GM18499 (cell line): ENCODE results near the gene PRKCH.

ENCODE experiments used
- ATAC-seq: cut with Tn5 transposase; IDR thresholded peaks from one replicate; pipeline ENCODE4 v1.9.1; 2021; ENCODE audit warnings: moderate number of reproducible peaks; ENCODE audit not compliant: insufficient read depth, unreplicated experiment

Gene PRKCH

GRCh38 chr14:61502459-61503093 lies 181.2 kb downstream of the PRKCH start:
- no peak for ATAC-seq

- ATAC-seq = peak; percentile 54
Observed at GRCh38 chr14:61503167-61503801, 181.9 kb downstream of the PRKCH start.

GRCh38 chr14:61504901-61505300 lies 183.5 kb downstream of the PRKCH start:
- ATAC-seq = no peak

GRCh38 chr14:61505815-61506809 lies 184.7 kb downstream of the PRKCH start:
- no peak for ATAC-seq

- ATAC-seq = no peak
Observed at GRCh38 chr14:61508526-61508925, 187.1 kb downstream of the PRKCH start.

- ATAC-seq = no peak
Observed at GRCh38 chr14:61510736-61511557, 189.6 kb downstream of the PRKCH start.

GRCh38 chr14:61511558-61511948 lies 190.2 kb downstream of the PRKCH start:
- ATAC-seq = no peak

GRCh38 chr14:61512026-61512834 lies 190.9 kb downstream of the PRKCH start:
- ATAC-seq = no peak

GRCh38 chr14:61513986-61514830 lies 192.8 kb downstream of the PRKCH start:
- no peak for ATAC-seq

- no peak for ATAC-seq
Observed at GRCh38 chr14:61514927-61515326, 193.5 kb downstream of the PRKCH start.

- ATAC-seq = no peak
Observed at GRCh38 chr14:61515436-61516117, 194.2 kb downstream of the PRKCH start.

GRCh38 chr14:61516118-61516743 lies 194.9 kb downstream of the PRKCH start:
- no peak for ATAC-seq

GRCh38 chr14:61516964-61517653 lies 195.7 kb downstream of the PRKCH start:
- no peak for ATAC-seq

GRCh38 chr14:61517911-61518384 lies 196.6 kb downstream of the PRKCH start:
- ATAC-seq = no peak

- ATAC-seq = no peak
Observed at GRCh38 chr14:61518403-61518802, 197.0 kb downstream of the PRKCH start.

GRCh38 chr14:61519106-61519505 lies 197.7 kb downstream of the PRKCH start:
- ATAC-seq = no peak

GRCh38 chr14:61519735-61520134 lies 198.4 kb downstream of the PRKCH start:
- ATAC-seq = no peak
